ENCODE data around the gene TPK1.

The TPK1 gene

GRCh38 chr7:144653449-144653848, 182.4 kb downstream of the TPK1 start:
- H3K9ac ChIP-seq (ENCODE audit: low read length) = no peak overlapping the region
- no peak overlapping the region for H2BK12ac ChIP-seq (ENCODE audit: low read length in 2 of 2)
- DNase-seq = no peak
- no peak overlapping the region for H3K14ac ChIP-seq (ENCODE audit: low read length in 2 of 2)
- H3K79me1 ChIP-seq (replicated peaks; ENCODE audit: low read length, poor library complexity, severe bottlenecking) = no peaks in the 10 kb centered on the region
- no peak overlapping the region for H2AFZ ChIP-seq (ENCODE audit: low read depth, low read length)
- H3K4me1 ChIP-seq (ENCODE audit: control insufficient read depth, insufficient read depth, low read depth, low read length) = no peaks in the 10 kb centered on the region
- H3K18ac ChIP-seq (ENCODE audit: low read depth in 1 of 2, low read length in 2 of 2) = no peak overlapping the region
- no peak overlapping the region for H3K23ac ChIP-seq (ENCODE audit: low read length in 2 of 2)
- no peaks in the 10 kb centered on the region for H3K27me3 ChIP-seq (ENCODE audit: control insufficient read depth in 1 of 2, insufficient read depth in 1 of 2, low read length in 2 of 2)
- no peak overlapping the region for H2AK5ac ChIP-seq (ENCODE audit: low read length, severe bottlenecking)
- no peak overlapping the region for H2BK5ac ChIP-seq (ENCODE audit: low read depth, low read length, poor library complexity, severe bottlenecking)
- H4K91ac ChIP-seq (ENCODE audit: low read length) = no peak overlapping the region
- no peak overlapping the region for H4K8ac ChIP-seq (ENCODE audit: low read length)
- no peak overlapping the region for H3K4me3 ChIP-seq (ENCODE audit: insufficient read depth in 1 of 2, low read depth in 1 of 2, low read length in 2 of 2)
- H2BK15ac ChIP-seq (ENCODE audit: low read depth, poor library complexity, severe bottlenecking) = no peak overlapping the region
- H3K9me3 ChIP-seq (ENCODE audit: control insufficient read depth, low read length) = no peaks in the 10 kb centered on the region
- H3K27ac ChIP-seq (ENCODE audit: low read length, poor library complexity, severe bottlenecking) = no peak overlapping the region
- H2BK120ac ChIP-seq (ENCODE audit: low read depth, low read length) = no peak overlapping the region
- WGBS = 84% methylated on average over 5 of the region's 5 CpGs
- H3K36me3 ChIP-seq (ENCODE audit: control insufficient read depth in 1 of 2, insufficient read depth in 2 of 2, low read depth in 1 of 2, low read length in 2 of 2) = peaks cover 0 to 5% of the 10 kb centered on the region in 2 experiments
- H3K4me2 ChIP-seq (ENCODE audit: low read length, poor library complexity, severe bottlenecking) = no peak overlapping the region
- H3K4ac ChIP-seq (ENCODE audit: low read depth in 1 of 2, low read length in 2 of 2) = no peak overlapping the region

GRCh38 chr7:144650439-144650838, 185.4 kb downstream of the TPK1 start:
- H3K4me2 ChIP-seq (ENCODE audit: low read length, poor library complexity, severe bottlenecking) = no peak overlapping the region
- H3K18ac ChIP-seq (ENCODE audit: low read depth in 1 of 2, low read length in 2 of 2) = no peak overlapping the region
- H3K4me1 ChIP-seq (ENCODE audit: control insufficient read depth, insufficient read depth, low read depth, low read length) = no peaks in the 10 kb centered on the region
- H3K27ac ChIP-seq (ENCODE audit: low read length, poor library complexity, severe bottlenecking) = no peak overlapping the region
- no peak overlapping the region for H4K8ac ChIP-seq (ENCODE audit: low read length)
- no peak overlapping the region for H2BK15ac ChIP-seq (ENCODE audit: low read depth, poor library complexity, severe bottlenecking)
- H2AFZ ChIP-seq (ENCODE audit: low read depth, low read length) = no peak overlapping the region
- no peak overlapping the region for H3K9ac ChIP-seq (ENCODE audit: low read length)
- H3K23ac ChIP-seq (ENCODE audit: low read length in 2 of 2) = no peak overlapping the region
- no peak overlapping the region for H2BK12ac ChIP-seq (ENCODE audit: low read length in 2 of 2)
- H3K36me3 ChIP-seq (ENCODE audit: control insufficient read depth in 1 of 2, insufficient read depth in 2 of 2, low read depth in 1 of 2, low read length in 2 of 2) = peaks cover 0 to 5% of the 10 kb centered on the region in 2 experiments
- H2AK5ac ChIP-seq (ENCODE audit: low read length, severe bottlenecking) = no peak overlapping the region
- no peak overlapping the region for H4K91ac ChIP-seq (ENCODE audit: low read length)
- H3K9me3 ChIP-seq (ENCODE audit: control insufficient read depth, low read length) = no peaks in the 10 kb centered on the region
- H3K79me1 ChIP-seq (replicated peaks; ENCODE audit: low read length, poor library complexity, severe bottlenecking) = no peaks in the 10 kb centered on the region
- no peaks in the 10 kb centered on the region for H3K27me3 ChIP-seq (ENCODE audit: control insufficient read depth in 1 of 2, insufficient read depth in 1 of 2, low read length in 2 of 2)
- DNase-seq = no peak
- no peak overlapping the region for H3K14ac ChIP-seq (ENCODE audit: low read length in 2 of 2)
- H2BK5ac ChIP-seq (ENCODE audit: low read depth, low read length, poor library complexity, severe bottlenecking) = no peak overlapping the region
- H3K4me3 ChIP-seq (ENCODE audit: insufficient read depth in 1 of 2, low read depth in 1 of 2, low read length in 2 of 2) = no peak overlapping the region
- 92% methylated on average over 24 of the region's 24 CpGs for WGBS
- no peak overlapping the region for H3K4ac ChIP-seq (ENCODE audit: low read depth in 1 of 2, low read length in 2 of 2)
- H2BK120ac ChIP-seq (ENCODE audit: low read depth, low read length) = no peak overlapping the region

- Histone ChIP-seq H3K27me3 (ENCODE audit: control insufficient read depth in 1 of 2, insufficient read depth in 1 of 2, low read length in 2 of 2) (no peaks in the 10 kb centered on the region), H3K14ac (ENCODE audit: low read length in 2 of 2) (no peak overlapping the region), H3K9ac (ENCODE audit: low read length) (no peak overlapping the region), H4K8ac (ENCODE audit: low read length) (no peak overlapping the region), H3K4ac (ENCODE audit: low read depth in 1 of 2, low read length in 2 of 2) (no peak overlapping the region), H2BK120ac (ENCODE audit: low read depth, low read length) (no peak overlapping the region), H3K23ac (ENCODE audit: low read length in 2 of 2) (no peak overlapping the region), H2AK5ac (ENCODE audit: low read length, severe bottlenecking) (no peak overlapping the region), H3K36me3 (ENCODE audit: control insufficient read depth in 1 of 2, insufficient read depth in 2 of 2, low read depth in 1 of 2, low read length in 2 of 2) (peaks cover 0 to 5% of the 10 kb centered on the region in 2 experiments), H2BK5ac (ENCODE audit: low read depth, low read length, poor library complexity, severe bottlenecking) (no peak overlapping the region), H3K4me2 (ENCODE audit: low read length, poor library complexity, severe bottlenecking) (no peak overlapping the region), H3K27ac (ENCODE audit: low read length, poor library complexity, severe bottlenecking) (no peak overlapping the region), H3K4me3 (ENCODE audit: insufficient read depth in 1 of 2, low read depth in 1 of 2, low read length in 2 of 2) (no peak overlapping the region), H3K9me3 (ENCODE audit: control insufficient read depth, low read length) (no peaks in the 10 kb centered on the region), H2BK15ac (ENCODE audit: low read depth, poor library complexity, severe bottlenecking) (no peak overlapping the region), H3K18ac (ENCODE audit: low read depth in 1 of 2, low read length in 2 of 2) (no peak overlapping the region), H3K4me1 (ENCODE audit: control insufficient read depth, insufficient read depth, low read depth, low read length) (no peaks in the 10 kb centered on the region), H3K79me1 (replicated peaks; ENCODE audit: low read length, poor library complexity, severe bottlenecking) (no peaks in the 10 kb centered on the region), H4K91ac (ENCODE audit: low read length) (no peak overlapping the region), H2AFZ (ENCODE audit: low read depth, low read length) (no peak overlapping the region), H2BK12ac (ENCODE audit: low read length in 2 of 2) (no peak overlapping the region)
- WGBS = no CpG with 5 or more reads among the region's 2 CpGs
- no peak for DNase-seq
Measured at GRCh38 chr7:144649120-144649519, 186.7 kb downstream of the TPK1 start.

GRCh38 chr7:144641389-144642044, 194.3 kb downstream of the TPK1 start:
- H3K4ac ChIP-seq (ENCODE audit: low read depth in 1 of 2, low read length in 2 of 2) = no peak overlapping the region
- H3K23ac ChIP-seq (ENCODE audit: low read length in 2 of 2) = no peak overlapping the region
- H3K9ac ChIP-seq (ENCODE audit: low read length) = no peak overlapping the region
- no peaks in the 10 kb centered on the region for H3K79me1 ChIP-seq (replicated peaks; ENCODE audit: low read length, poor library complexity, severe bottlenecking)
- H3K36me3 ChIP-seq (ENCODE audit: control insufficient read depth in 1 of 2, insufficient read depth in 2 of 2, low read depth in 1 of 2, low read length in 2 of 2) = no peaks in the 10 kb centered on the region
- no peak overlapping the region for H3K27ac ChIP-seq (ENCODE audit: low read length, poor library complexity, severe bottlenecking)
- no peak overlapping the region for H2BK12ac ChIP-seq (ENCODE audit: low read length in 2 of 2)
- H2BK120ac ChIP-seq (ENCODE audit: low read depth, low read length) = no peak overlapping the region
- H2AFZ ChIP-seq (ENCODE audit: low read depth, low read length) = no peak overlapping the region
- no peaks in the 10 kb centered on the region for H3K27me3 ChIP-seq (ENCODE audit: control insufficient read depth in 1 of 2, insufficient read depth in 1 of 2, low read length in 2 of 2)
- H4K91ac ChIP-seq (ENCODE audit: low read length) = no peak overlapping the region
- H3K14ac ChIP-seq (ENCODE audit: low read length in 2 of 2) = no peak overlapping the region
- H3K18ac ChIP-seq (ENCODE audit: low read depth in 1 of 2, low read length in 2 of 2) = no peak overlapping the region
- no peak overlapping the region for H3K4me3 ChIP-seq (ENCODE audit: insufficient read depth in 1 of 2, low read depth in 1 of 2, low read length in 2 of 2)
- no peak overlapping the region for H2BK15ac ChIP-seq (ENCODE audit: low read depth, poor library complexity, severe bottlenecking)
- H3K4me1 ChIP-seq (ENCODE audit: control insufficient read depth, insufficient read depth, low read depth, low read length) = no peaks in the 10 kb centered on the region
- no peak overlapping the region for H3K4me2 ChIP-seq (ENCODE audit: low read length, poor library complexity, severe bottlenecking)
- no peak for DNase-seq
- H2BK5ac ChIP-seq (ENCODE audit: low read depth, low read length, poor library complexity, severe bottlenecking) = no peak overlapping the region
- H3K9me3 ChIP-seq (ENCODE audit: control insufficient read depth, low read length) = no peaks in the 10 kb centered on the region
- no peak overlapping the region for H2AK5ac ChIP-seq (ENCODE audit: low read length, severe bottlenecking)
- WGBS = 61% methylated on average over 2 of the region's 4 CpGs
- H4K8ac ChIP-seq (ENCODE audit: low read length) = no peak overlapping the region

Measured in mesenchymal stem cell (in vitro differentiated cells and primary cell).